WTC11 (cell line): ENCODE results near the gene TSC22D4.

Experiments used
- ATF3 ChIP-seq: sonication (generic); formaldehyde crosslinking; conservative IDR thresholded peaks from 2 replicates; pipeline ENCODE4 v1.8.1; 2022; ENCODE audit warnings: mild to moderate bottlenecking, missing genetic modification reagents
- CTCF ChIP-seq: fragments of 200-600 bp; IDR thresholded peaks from 2 replicates; pipeline ENCODE4 v1.8.0; 2022; ENCODE audit warnings: antibody characterized with exemption
- E2F1 ChIP-seq: sonication (generic); formaldehyde crosslinking; IDR thresholded peaks from 2 replicates; pipeline ENCODE4 v1.8.0; 2022; ENCODE audit warnings: mild to moderate bottlenecking, missing genetic modification reagents
- E2F5 ChIP-seq: sonication (generic); formaldehyde crosslinking; IDR thresholded peaks from 2 replicates; pipeline ENCODE4 v1.8.1; 2022; ENCODE audit warnings: mild to moderate bottlenecking, moderate library complexity, missing genetic modification reagents
- IRF2 ChIP-seq: sonication (generic); formaldehyde crosslinking; IDR thresholded peaks from 2 replicates; pipeline ENCODE4 v1.8.0; 2022; ENCODE audit warnings: low read depth, missing genetic modification reagents, borderline replicate concordance
- SMAD3 ChIP-seq: sonication (generic); formaldehyde crosslinking; IDR thresholded peaks from 2 replicates; pipeline ENCODE4 v1.8.0; 2022; ENCODE audit warnings: missing genetic modification reagents, mild to moderate bottlenecking, borderline replicate concordance
- ZNF317 ChIP-seq: sonication (generic); formaldehyde crosslinking; IDR thresholded peaks from 2 replicates; pipeline ENCODE4 v1.8.1; 2023; ENCODE audit warnings: low read depth, mild to moderate bottlenecking, moderate library complexity, missing genetic modification reagents, borderline replicate concordance

- TF ChIP-seq CTCF (no peak), ZNF317 (CRISPR knock-in tag) (no peak), SMAD3 (CRISPR knock-in tag) (no peak), E2F5 (CRISPR knock-in tag) (no peak), ATF3 (CRISPR knock-in tag) (no peak), IRF2 (CRISPR knock-in tag) (no peak), E2F1 (no peak)
Observed at GRCh38 chr7:100443096-100443840, 35.7 kb downstream of the TSC22D4 start.
